ENCODE results near the gene GRIA3.

DNA sequence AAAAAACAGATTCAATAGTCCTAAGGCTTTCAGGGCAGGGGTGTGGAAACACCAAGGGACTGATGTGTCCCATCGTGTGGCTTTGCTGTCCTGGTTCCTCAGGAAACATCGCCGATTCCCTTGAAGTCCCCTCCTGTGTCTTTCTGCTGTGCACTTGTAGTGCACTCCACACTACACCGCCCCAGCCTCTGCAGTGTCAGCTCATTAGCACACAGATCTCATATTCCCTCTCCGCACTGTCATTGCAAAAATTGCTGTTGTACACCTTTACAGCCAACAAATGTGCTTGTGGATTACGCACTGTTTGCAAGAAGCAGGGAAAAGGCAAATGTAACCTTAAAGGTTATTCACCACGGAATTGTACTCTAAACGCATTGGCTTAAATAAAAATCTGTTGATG is 5.3 kb downstream of the GRIA3 start:
- TF ChIP-seq POLR2A (IDR thresholded peaks at IDR 0.05; ENCODE audit: low read length) = no peak
- no peak for TF ChIP-seq GATA1 (IDR thresholded peaks at IDR 0.05; ENCODE audit: low read depth, low read length)
